Endothelial cell of umbilical vein (primary cell): ENCODE results near the gene MPIG6B.

Experiments used
- CTCF ChIP-seq, 2 donors: IDR thresholded peaks; 1 replicate in 1 of 2; 2 replicates in 1 of 2; pipeline ENCODE4 v1.5.1; 2011; ENCODE audit warnings: low read length in 2 of 2, mild to moderate bottlenecking in 2 of 2, moderate library complexity in 2 of 2, control low read depth in 1 of 2, inconsistent platforms in 1 of 2, low read depth in 1 of 2; ENCODE audit not compliant: insufficient read depth in 1 of 2; ENCODE audit errors: extremely low read depth in 1 of 2
- MAX ChIP-seq: IDR thresholded peaks from 2 replicates; pipeline ENCODE4 v1.6.1; 2011; ENCODE audit not compliant: insufficient read depth, insufficient read length
- POLR2A ChIP-seq: IDR thresholded peaks from 2 replicates; pipeline ENCODE4 v1.6.1; 2012; ENCODE audit warnings: low read depth, mild to moderate bottlenecking, control low read depth, low read length

DNA sequence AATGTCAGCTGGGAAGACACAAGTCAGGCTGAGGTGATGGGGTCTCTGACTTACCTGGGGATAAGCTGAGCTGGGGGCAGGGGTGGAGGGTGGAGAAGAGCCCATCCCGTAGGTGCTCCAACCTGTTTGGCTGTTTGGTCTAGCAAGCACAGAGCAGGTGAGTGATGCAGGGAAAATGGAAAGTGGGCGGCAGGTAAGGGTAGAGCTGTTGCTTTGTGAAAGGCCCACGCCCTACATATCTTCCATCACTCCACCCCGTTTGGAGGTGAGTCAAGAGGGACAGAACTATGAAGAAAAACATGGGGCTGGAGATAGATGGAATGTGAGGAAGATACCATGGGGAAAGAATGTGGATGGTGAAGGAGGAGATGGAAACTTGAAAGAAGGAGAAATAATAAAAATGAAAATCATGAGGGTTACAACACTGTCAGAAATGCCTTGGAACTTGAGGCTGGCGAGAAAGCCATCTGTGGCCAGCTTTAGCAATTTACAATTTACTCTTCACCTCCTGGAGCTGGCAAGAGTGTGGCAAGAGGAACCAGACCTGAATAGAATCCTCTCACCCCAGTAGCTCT, 2.9 kb upstream of the MPIG6B start:
- TF ChIP-seq CTCF (IDR thresholded peaks at IDR 0.05; ENCODE audit: extremely low read depth in 1 of 2, insufficient read depth in 1 of 2, low read depth in 1 of 2, low read length in 2 of 2) (no peak), POLR2A (no peak), MAX (no peak)
